ENCODE data around the gene FLT3. TPM values are rescaled to one million over a fixed set of nuclear protein-coding genes. Genes with fewer than 3 reads are reported as not detected.
"Not testable (repeated sequence)": the region's sequence is repeated elsewhere in the genome, so short reads cannot be mapped to it uniquely, and the experiment has no call there.

The FLT3 gene
- total and polyA plus RNA-seq, 4 donors, result 0.14 to 0.84 (median 0.42) TPM

DNA sequence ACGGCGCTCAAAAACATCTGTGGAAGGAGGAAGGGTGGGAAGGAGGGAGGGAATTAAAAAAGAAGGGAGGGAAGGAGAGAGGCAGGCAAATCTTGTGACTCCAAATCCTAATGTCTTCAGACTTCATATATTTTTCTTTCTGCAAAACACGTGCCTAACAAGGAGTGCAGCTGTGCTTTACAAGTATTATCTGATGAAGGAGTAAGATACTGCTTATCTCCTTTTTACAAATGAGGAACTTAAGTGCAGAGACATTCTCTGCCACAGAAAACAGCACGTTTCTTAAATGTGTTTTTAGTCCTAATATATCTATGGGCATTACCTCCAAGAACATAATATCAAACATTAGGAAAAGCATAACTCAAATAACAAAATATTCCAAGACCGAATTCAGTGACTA lies 6.5 kb downstream of the FLT3 start:
- Histone ChIP-seq H3K27me3 (ENCODE audit: control insufficient read depth in 4 of 4, insufficient read depth in 4 of 4, low read length in 3 of 4) (peaks cover 0 to 6% (median 3%) of the 10 kb centered on the region in 4 donors), H3K9me3 (ENCODE audit: control insufficient read depth in 4 of 4, low read length in 3 of 4) (peaks cover 0 to 4% (median 3%) of the 10 kb centered on the region in 4 donors), H3K9ac (ENCODE audit: low read depth in 1 of 2, low read length in 2 of 2) (no peak overlapping the region), H3K4me1 (ENCODE audit: control insufficient read depth in 4 of 4, insufficient read depth in 4 of 4, low read length in 3 of 4) (no peaks in the 10 kb centered on the region), H3K4me3 (ENCODE audit: low read depth in 1 of 3, low read length in 3 of 3) (no peak overlapping the region), H3K36me3 (ENCODE audit: control insufficient read depth in 4 of 4, insufficient read depth in 3 of 4, low read depth in 1 of 4, low read length in 3 of 4) (no peaks in the 10 kb centered on the region), H3K27ac (ENCODE audit: low read depth in 1 of 2, low read length in 2 of 2) (no peak overlapping the region)
- no peak for DNase-seq (ENCODE audit: low spot score)
- 43% methylated on average over 5 of the region's 5 CpGs for WGBS
- no peak for TF ChIP-seq FOXA2 (IDR thresholded peaks at IDR 0.05)

DNA sequence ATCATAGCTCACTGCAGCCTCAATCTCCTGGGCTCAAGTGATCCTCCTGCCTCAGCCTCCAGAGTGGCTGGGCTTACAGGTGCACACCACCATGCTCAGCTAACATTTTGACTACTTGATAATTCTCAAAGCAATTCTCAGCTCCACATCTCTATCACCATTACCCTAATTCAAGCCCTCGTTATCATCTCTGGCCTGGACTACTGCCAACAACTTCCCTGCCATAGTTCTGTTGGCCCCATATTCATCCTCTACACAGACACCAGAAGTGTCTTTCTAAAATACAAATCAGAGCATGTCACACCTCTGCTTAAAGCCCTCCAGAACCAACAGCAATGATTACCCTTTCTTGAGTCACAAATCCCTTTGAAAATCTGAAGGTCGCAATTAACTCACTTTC lies 7.9 kb downstream of the FLT3 start:
- Histone ChIP-seq H3K4me3 (ENCODE audit: low read depth in 1 of 3, low read length in 3 of 3) (no peak overlapping the region), H3K4me1 (ENCODE audit: control insufficient read depth in 4 of 4, insufficient read depth in 4 of 4, low read length in 3 of 4) (no peaks in the 10 kb centered on the region), H3K9me3 (ENCODE audit: control insufficient read depth in 4 of 4, low read length in 3 of 4) (no peaks in the 10 kb centered on the region), H3K27ac (ENCODE audit: low read depth in 1 of 2, low read length in 2 of 2) (no peak overlapping the region), H3K27me3 (ENCODE audit: control insufficient read depth in 4 of 4, insufficient read depth in 4 of 4, low read length in 3 of 4) (peaks cover 0 to 3% (median 2%) of the 10 kb centered on the region in 4 donors), H3K9ac (ENCODE audit: low read depth in 1 of 2, low read length in 2 of 2) (no peak overlapping the region), H3K36me3 (ENCODE audit: control insufficient read depth in 4 of 4, insufficient read depth in 3 of 4, low read depth in 1 of 4, low read length in 3 of 4) (no peaks in the 10 kb centered on the region)
- TF ChIP-seq, protein P1, sequence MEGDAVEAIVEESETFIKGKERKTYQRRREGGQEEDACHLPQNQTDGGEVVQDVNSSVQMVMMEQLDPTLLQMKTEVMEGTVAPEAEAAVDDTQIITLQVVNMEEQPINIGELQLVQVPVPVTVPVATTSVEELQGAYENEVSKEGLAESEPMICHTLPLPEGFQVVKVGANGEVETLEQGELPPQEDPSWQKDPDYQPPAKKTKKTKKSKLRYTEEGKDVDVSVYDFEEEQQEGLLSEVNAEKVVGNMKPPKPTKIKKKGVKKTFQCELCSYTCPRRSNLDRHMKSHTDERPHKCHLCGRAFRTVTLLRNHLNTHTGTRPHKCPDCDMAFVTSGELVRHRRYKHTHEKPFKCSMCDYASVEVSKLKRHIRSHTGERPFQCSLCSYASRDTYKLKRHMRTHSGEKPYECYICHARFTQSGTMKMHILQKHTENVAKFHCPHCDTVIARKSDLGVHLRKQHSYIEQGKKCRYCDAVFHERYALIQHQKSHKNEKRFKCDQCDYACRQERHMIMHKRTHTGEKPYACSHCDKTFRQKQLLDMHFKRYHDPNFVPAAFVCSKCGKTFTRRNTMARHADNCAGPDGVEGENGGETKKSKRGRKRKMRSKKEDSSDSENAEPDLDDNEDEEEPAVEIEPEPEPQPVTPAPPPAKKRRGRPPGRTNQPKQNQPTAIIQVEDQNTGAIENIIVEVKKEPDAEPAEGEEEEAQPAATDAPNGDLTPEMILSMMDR (IDR thresholded peaks at IDR 0.05; ENCODE audit: low read depth, low read length, missing input control), result no peak
- TF ChIP-seq, protein P2, sequence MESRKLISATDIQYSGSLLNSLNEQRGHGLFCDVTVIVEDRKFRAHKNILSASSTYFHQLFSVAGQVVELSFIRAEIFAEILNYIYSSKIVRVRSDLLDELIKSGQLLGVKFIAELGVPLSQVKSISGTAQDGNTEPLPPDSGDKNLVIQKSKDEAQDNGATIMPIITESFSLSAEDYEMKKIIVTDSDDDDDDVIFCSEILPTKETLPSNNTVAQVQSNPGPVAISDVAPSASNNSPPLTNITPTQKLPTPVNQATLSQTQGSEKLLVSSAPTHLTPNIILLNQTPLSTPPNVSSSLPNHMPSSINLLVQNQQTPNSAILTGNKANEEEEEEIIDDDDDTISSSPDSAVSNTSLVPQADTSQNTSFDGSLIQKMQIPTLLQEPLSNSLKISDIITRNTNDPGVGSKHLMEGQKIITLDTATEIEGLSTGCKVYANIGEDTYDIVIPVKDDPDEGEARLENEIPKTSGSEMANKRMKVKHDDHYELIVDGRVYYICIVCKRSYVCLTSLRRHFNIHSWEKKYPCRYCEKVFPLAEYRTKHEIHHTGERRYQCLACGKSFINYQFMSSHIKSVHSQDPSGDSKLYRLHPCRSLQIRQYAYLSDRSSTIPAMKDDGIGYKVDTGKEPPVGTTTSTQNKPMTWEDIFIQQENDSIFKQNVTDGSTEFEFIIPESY (IDR thresholded peaks at IDR 0.05), result no peak
- TF ChIP-seq YY1 (IDR thresholded peaks at IDR 0.05) (no peak), SP1 (IDR thresholded peaks at IDR 0.05) (no peak), FOXA1 (IDR thresholded peaks at IDR 0.05) (no peak), JUND (IDR thresholded peaks at IDR 0.05) (no peak), TAF1 (conservative IDR thresholded peaks at IDR 0.05) (no peak), HNF4G (IDR thresholded peaks at IDR 0.05) (no peak), GABPA (IDR thresholded peaks at IDR 0.05 in 1 of 2, conservative IDR thresholded peaks at IDR 0.05 in 1 of 2) (no peak)
- TF ChIP-seq, protein P3, sequence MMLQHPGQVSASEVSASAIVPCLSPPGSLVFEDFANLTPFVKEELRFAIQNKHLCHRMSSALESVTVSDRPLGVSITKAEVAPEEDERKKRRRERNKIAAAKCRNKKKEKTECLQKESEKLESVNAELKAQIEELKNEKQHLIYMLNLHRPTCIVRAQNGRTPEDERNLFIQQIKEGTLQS (IDR thresholded peaks at IDR 0.05), result no peak
- TF ChIP-seq, protein P4, sequence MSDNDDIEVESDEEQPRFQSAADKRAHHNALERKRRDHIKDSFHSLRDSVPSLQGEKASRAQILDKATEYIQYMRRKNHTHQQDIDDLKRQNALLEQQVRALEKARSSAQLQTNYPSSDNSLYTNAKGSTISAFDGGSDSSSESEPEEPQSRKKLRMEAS (IDR thresholded peaks at IDR 0.05), result no peak
- WGBS, result 67% methylated on average over 2 of the region's 2 CpGs
- no peak for DNase-seq (ENCODE audit: low spot score)

DNA sequence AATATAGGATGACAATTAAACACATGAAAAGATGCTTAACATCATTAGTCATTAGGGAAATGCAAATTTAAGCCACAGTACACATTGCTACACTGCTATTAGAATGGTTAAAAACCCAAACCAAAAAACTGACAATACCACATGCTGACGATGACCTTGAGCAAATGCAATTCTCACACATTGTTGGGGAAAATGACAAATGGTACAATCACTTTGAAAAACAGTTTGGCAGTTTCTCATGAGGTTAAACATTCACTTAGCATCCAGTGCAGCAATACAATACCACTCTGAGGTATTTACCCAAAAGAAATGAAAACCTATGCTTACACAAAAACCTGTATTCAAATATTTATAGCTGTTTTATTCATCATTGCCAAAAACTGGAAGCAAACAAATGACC lies 11.3 kb downstream of the FLT3 start:
- Histone ChIP-seq H3K9ac (ENCODE audit: low read depth in 1 of 2, low read length in 2 of 2) (no peak overlapping the region), H3K27ac (ENCODE audit: low read depth in 1 of 2, low read length in 2 of 2) (no peak overlapping the region), H3K27me3 (ENCODE audit: control insufficient read depth in 4 of 4, insufficient read depth in 4 of 4, low read length in 3 of 4) (peaks cover 0 to 2% (median 0%) of the 10 kb centered on the region in 4 donors), H3K4me3 (ENCODE audit: low read depth in 1 of 3, low read length in 3 of 3) (no peak overlapping the region), H3K36me3 (ENCODE audit: control insufficient read depth in 4 of 4, insufficient read depth in 3 of 4, low read depth in 1 of 4, low read length in 3 of 4) (no peaks in the 10 kb centered on the region), H3K9me3 (ENCODE audit: control insufficient read depth in 4 of 4, low read length in 3 of 4) (no peaks in the 10 kb centered on the region), H3K4me1 (ENCODE audit: control insufficient read depth in 4 of 4, insufficient read depth in 4 of 4, low read length in 3 of 4) (no peaks in the 10 kb centered on the region)
- 59% methylated on average over 1 of the region's 1 CpG for WGBS
- TF ChIP-seq HNF4A (conservative IDR thresholded peaks at IDR 0.05) (no peak), NR2F2 (IDR thresholded peaks at IDR 0.05) (no peak), FOXA2 (IDR thresholded peaks at IDR 0.05) (no peak), RAD21 (IDR thresholded peaks at IDR 0.05) (no peak), RXRA (IDR thresholded peaks at IDR 0.05) (no peak), YY1 (IDR thresholded peaks at IDR 0.05) (no peak)
- no peak for DNase-seq (ENCODE audit: low spot score)

DNA sequence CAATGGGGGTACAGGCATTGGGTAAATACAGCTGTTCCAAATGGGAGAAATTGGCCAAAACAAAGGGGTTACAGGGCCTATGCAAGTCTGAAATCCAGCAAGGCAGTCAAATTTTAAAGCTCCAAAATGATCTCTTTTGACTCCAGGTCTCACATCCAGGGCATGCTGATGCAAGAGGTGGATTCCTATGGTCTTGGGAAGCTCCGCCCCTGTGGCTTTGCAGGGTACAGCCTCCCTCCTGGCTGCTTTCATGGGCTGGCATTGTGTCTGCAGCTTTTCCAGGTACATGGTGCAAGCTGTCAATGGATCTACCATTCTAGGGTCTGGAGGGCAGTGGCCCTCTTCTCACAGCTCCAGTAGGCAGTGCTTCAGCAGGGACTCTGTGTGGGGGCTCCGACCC lies 22.6 kb downstream of the FLT3 start:
- WGBS, result 85% methylated on average over 2 of the region's 2 CpGs
- H3K4me3 ChIP-seq (ENCODE audit: low read depth in 1 of 3, low read length in 3 of 3), result not testable (repeated sequence)

More for the DNA sequence above, 22.6 kb downstream of the FLT3 start:
- not testable (repeated sequence) for H3K4me1 ChIP-seq (ENCODE audit: control insufficient read depth in 4 of 4, insufficient read depth in 4 of 4, low read length in 3 of 4); H3K27me3 ChIP-seq (ENCODE audit: control insufficient read depth in 4 of 4, insufficient read depth in 4 of 4, low read length in 3 of 4); H3K9me3 ChIP-seq (ENCODE audit: control insufficient read depth in 4 of 4, low read length in 3 of 4); H3K27ac ChIP-seq (ENCODE audit: low read depth in 1 of 2, low read length in 2 of 2); H3K36me3 ChIP-seq (ENCODE audit: control insufficient read depth in 4 of 4, insufficient read depth in 3 of 4, low read depth in 1 of 4, low read length in 3 of 4); H3K9ac ChIP-seq (ENCODE audit: low read depth in 1 of 2, low read length in 2 of 2); DNase-seq (ENCODE audit: low spot score)

Measured in liver (tissue), 9 donors.